ENCODE measurements around the gene RIPOR3.

RIPOR3 gene

GRCh38 chr20:50613438-50614169 lies 77.7 kb downstream of the RIPOR3 start:
- Histone ChIP-seq H3K36me3 (ENCODE audit: low read length) (no peaks in the 10 kb centered on the region), H3K4me3 (ENCODE audit: insufficient read depth, low read length, poor library complexity, severe bottlenecking) (no peak overlapping the region), H2AFZ (ENCODE audit: low read depth, low read length, severe bottlenecking) (no peak overlapping the region), H3K9me2 (replicated peaks; ENCODE audit: insufficient read depth, low read length) (no peaks in the 10 kb centered on the region), H3K9me3 (ENCODE audit: insufficient read depth, low read length) (no peaks in the 10 kb centered on the region), H3K9ac (ENCODE audit: low read length) (no peak overlapping the region), H3K27ac (ENCODE audit: low read depth, low read length) (no peak overlapping the region), H4K20me1 (ENCODE audit: low read depth, low read length) (no peaks in the 10 kb centered on the region), H3F3A (ENCODE audit: insufficient read depth) (no peaks in the 10 kb centered on the region), H3K79me2 (ENCODE audit: insufficient read depth, low read length) (no peaks in the 10 kb centered on the region), H3K4me2 (ENCODE audit: low read depth, low read length, poor library complexity, severe bottlenecking) (no peak overlapping the region), H3K27me3 (ENCODE audit: low read length) (no peaks in the 10 kb centered on the region)
- TF ChIP-seq EZH2phosphoT487 (conservative IDR thresholded peaks at IDR 0.05; ENCODE audit: low read length) (no peak), CTCF (IDR thresholded peaks at IDR 0.05; ENCODE audit: insufficient read depth, low read length, poor library complexity, severe bottlenecking) (no peak)

- H3K27me3 ChIP-seq (ENCODE audit: low read length): no peaks in the 10 kb centered on the region
- no peak overlapping the region for H3K9ac ChIP-seq (ENCODE audit: low read length)
- no peak overlapping the region for H2AFZ ChIP-seq (ENCODE audit: low read depth, low read length, severe bottlenecking)
- no peak overlapping the region for H3K4me3 ChIP-seq (ENCODE audit: insufficient read depth, low read length, poor library complexity, severe bottlenecking)
- no peaks in the 10 kb centered on the region for H3K9me2 ChIP-seq (replicated peaks; ENCODE audit: insufficient read depth, low read length)
- no peaks in the 10 kb centered on the region for H4K20me1 ChIP-seq (ENCODE audit: low read depth, low read length)
- no peaks in the 10 kb centered on the region for H3K36me3 ChIP-seq (ENCODE audit: low read length)
- H3F3A ChIP-seq (ENCODE audit: insufficient read depth): no peaks in the 10 kb centered on the region
- H3K27ac ChIP-seq (ENCODE audit: low read depth, low read length): no peak overlapping the region
- no peak overlapping the region for H3K4me2 ChIP-seq (ENCODE audit: low read depth, low read length, poor library complexity, severe bottlenecking)
- no peaks in the 10 kb centered on the region for H3K79me2 ChIP-seq (ENCODE audit: insufficient read depth, low read length)
- TF ChIP-seq EZH2phosphoT487 (conservative IDR thresholded peaks at IDR 0.05; ENCODE audit: low read length) (no peak), CTCF (IDR thresholded peaks at IDR 0.05; ENCODE audit: insufficient read depth, low read length, poor library complexity, severe bottlenecking) (no peak)
- no peaks in the 10 kb centered on the region for H3K9me3 ChIP-seq (ENCODE audit: insufficient read depth, low read length)
Measured at GRCh38 chr20:50611128-50611810, 80.1 kb downstream of the RIPOR3 start.

GRCh38 chr20:50610212-50610718 lies 81.1 kb downstream of the RIPOR3 start:
- no peak for TF ChIP-seq CTCF (IDR thresholded peaks at IDR 0.05; ENCODE audit: insufficient read depth, low read length, poor library complexity, severe bottlenecking)
- no peak for TF ChIP-seq EZH2phosphoT487 (conservative IDR thresholded peaks at IDR 0.05; ENCODE audit: low read length)

More at GRCh38 chr20:50610212-50610718, 81.1 kb downstream of the RIPOR3 start:
- H3K36me3 ChIP-seq (ENCODE audit: low read length): no peaks in the 10 kb centered on the region
- no peaks in the 10 kb centered on the region for H3K9me3 ChIP-seq (ENCODE audit: insufficient read depth, low read length)
- H3K9ac ChIP-seq (ENCODE audit: low read length): no peak overlapping the region
- H3K4me2 ChIP-seq (ENCODE audit: low read depth, low read length, poor library complexity, severe bottlenecking): no peak overlapping the region
- no peaks in the 10 kb centered on the region for H3K9me2 ChIP-seq (replicated peaks; ENCODE audit: insufficient read depth, low read length)
- H3F3A ChIP-seq (ENCODE audit: insufficient read depth): no peaks in the 10 kb centered on the region
- H3K79me2 ChIP-seq (ENCODE audit: insufficient read depth, low read length): no peaks in the 10 kb centered on the region
- no peak overlapping the region for H2AFZ ChIP-seq (ENCODE audit: low read depth, low read length, severe bottlenecking)
- H3K4me3 ChIP-seq (ENCODE audit: insufficient read depth, low read length, poor library complexity, severe bottlenecking): no peak overlapping the region
- H3K27ac ChIP-seq (ENCODE audit: low read depth, low read length): no peak overlapping the region
- no peaks in the 10 kb centered on the region for H4K20me1 ChIP-seq (ENCODE audit: low read depth, low read length)
- H3K27me3 ChIP-seq (ENCODE audit: low read length): no peaks in the 10 kb centered on the region
